Hepatocyte (in vitro differentiated cells): ENCODE results near the gene KIFC1.
"Not testable (repeated sequence)": the region's sequence is repeated elsewhere in the genome, so short reads cannot be mapped to it uniquely, and the experiment has no call there.

Source experiments
- CTCF ChIP-seq: fragments of 200-600 bp; sonication (generic); IDR thresholded peaks from 2 replicates; pipeline ENCODE4 v1.5.1; 2016; ENCODE audit warnings: antibody characterized with exemption, mild to moderate bottlenecking; ENCODE audit not compliant: poor library complexity
- EZH2 ChIP-seq: fragments of 200-600 bp; sonication (generic); IDR thresholded peaks from 2 replicates; pipeline ENCODE4 v1.6.1; 2016; ENCODE audit warnings: antibody characterized with exemption, mild to moderate bottlenecking, borderline replicate concordance
- EZH2phosphoT487 ChIP-seq: fragments of 200-600 bp; sonication (generic); IDR thresholded peaks from one replicate; pipeline ENCODE4 v1.6.1; 2018; ENCODE audit warnings: antibody characterized with exemption, mild to moderate bottlenecking, low read depth, moderate library complexity; ENCODE audit not compliant: unreplicated experiment, severe bottlenecking

GRCh38 chr6:33357160-33357871 lies 34.3 kb upstream of the KIFC1 start:
- TF ChIP-seq EZH2, CTCF, EZH2phosphoT487: not testable (repeated sequence)
